Kidney (tissue), 14 donors: Measurements from ENCODE around the gene OR11H6. TPM values are rescaled to one million over a fixed set of nuclear protein-coding genes. Genes with fewer than 3 reads are reported as not detected.
"Not testable (repeated sequence)": the region's sequence is repeated elsewhere in the genome, so short reads cannot be mapped to it uniquely, and the experiment has no call there.

Experiments
- DNase-seq, 5 donors: peaks; one replicate each; pipeline ENCODE4 v3.0.0-alpha.2; 2013 to 2020
- FAIRE-seq: peaks from 2 replicates; lab custom pipeline; 2012; peaks lifted over from hg19 to GRCh38; lab: Jason Lieb, UNC
- H3K27ac ChIP-seq, 2 donors: one replicate each; pipeline ENCODE4 v1.7.0; 2013; ENCODE audit warnings: low read depth in 2 of 2, low read length in 2 of 2, inconsistent platforms in 1 of 2
- H3K27me3 ChIP-seq: one replicate; pipeline ENCODE4 v1.7.1; 2013; ENCODE audit warnings: low read length, inconsistent platforms; ENCODE audit not compliant: control insufficient read depth, insufficient read depth
- H3K36me3 ChIP-seq, 3 donors: one replicate each; pipeline versions ENCODE4 v1.7.0 to v1.7.1; 2013; ENCODE audit warnings: low read length in 3 of 3, control low read depth in 1 of 3, inconsistent platforms in 1 of 3; ENCODE audit not compliant: insufficient read depth in 3 of 3, control insufficient read depth in 2 of 3
- H3K4me1 ChIP-seq, 3 donors: one replicate each; pipeline versions ENCODE4 v1.7.0 to v1.7.1; 2013; ENCODE audit warnings: low read length in 3 of 3, inconsistent platforms in 1 of 3, low read depth in 1 of 3; ENCODE audit not compliant: control insufficient read depth in 2 of 3, insufficient read depth in 2 of 3
- H3K4me3 ChIP-seq, 3 donors: one replicate each; pipeline versions ENCODE4 v1.7.0 to v1.8.1; 2013; ENCODE audit warnings: low read length in 3 of 3, control low read depth in 1 of 3, inconsistent platforms in 1 of 3
- H3K9ac ChIP-seq, 3 donors: one replicate each; pipeline versions ENCODE4 v1.7.0 to v1.7.1; 2013; ENCODE audit warnings: low read length in 3 of 3, control low read depth in 1 of 3, inconsistent platforms in 1 of 3
- H3K9me3 ChIP-seq, 3 donors: one replicate each; pipeline versions ENCODE4 v1.7.0 to v1.7.1; 2013; ENCODE audit warnings: low read length in 3 of 3, control low read depth in 1 of 3, inconsistent platforms in 1 of 3; ENCODE audit not compliant: control insufficient read depth in 2 of 3, insufficient read depth in 1 of 3
- intact Hi-C: fragments of 100-400 bp; cut with DNase I; formaldehyde crosslinking; loops from one replicate; pipeline ENCODE4 v1.11.1; 2022
- polyA plus RNA-seq: library from polyadenylated mRNA; stranded (reverse); fragments of 350-450 nt; fragmentation: Illumina TruSeq; extraction: RNeasy Lipid Tissue Mini Kit (QIAGEN cat#74804); gene quantifications from one replicate; pipeline ENCODE4 v1.2.3, GENCODE V29; 2014; ENCODE audit warnings: low read depth, low replicate concordance; ENCODE audit not compliant: insufficient read depth
- total RNA-seq: library from RNA; stranded (reverse); fragmentation: NEBNext Ultra II Directional; extraction: Animal tissue kit (Norgen Biotek cat#: 25700); gene quantifications from one replicate; pipeline ENCODE4 v1.2.1, GENCODE V29; 2021
- TF ChIP-seq, protein P1 (sequence below): IDR thresholded peaks from 3 replicates; pipeline ENCODE4 v1.5.1; 2012; ENCODE audit warnings: mild to moderate bottlenecking, moderate library complexity, borderline replicate concordance; ENCODE audit not compliant: insufficient read depth; ENCODE audit errors: extremely low read depth
- donor health status: control.
- donor health status: control.
- donor health status: control.
- donor health status: control.
- donor health status: control.
- donor health status: DM: yes; HTN: yes; CAD: no.
- donor health status: Normal renal cell carcinoma (clear cell type).

OR11H6 gene
- total and polyA plus RNA-seq, 2 donors from 2014 or later: not detected

DNA sequence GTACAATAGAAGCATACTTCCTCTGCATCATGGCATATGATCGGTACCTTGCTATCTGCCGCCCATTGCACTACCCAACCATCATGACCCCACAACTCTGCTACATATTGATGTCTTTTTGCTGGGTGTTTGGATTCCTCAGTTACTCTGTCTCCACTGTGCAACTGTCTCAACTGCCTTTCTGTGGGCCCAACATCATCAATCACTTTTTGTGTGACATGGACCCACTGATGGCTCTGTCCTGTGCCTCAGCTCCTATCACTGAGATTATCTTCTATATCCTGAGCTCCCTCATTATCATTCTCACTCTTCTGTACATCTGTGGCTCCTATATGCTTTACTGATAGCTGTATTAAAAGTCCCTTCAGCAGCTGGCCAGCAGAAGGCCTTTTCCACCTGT is 13.9 kb upstream of the OR11H6 start:
- intact Hi-C loops: no loop called here

DNA sequence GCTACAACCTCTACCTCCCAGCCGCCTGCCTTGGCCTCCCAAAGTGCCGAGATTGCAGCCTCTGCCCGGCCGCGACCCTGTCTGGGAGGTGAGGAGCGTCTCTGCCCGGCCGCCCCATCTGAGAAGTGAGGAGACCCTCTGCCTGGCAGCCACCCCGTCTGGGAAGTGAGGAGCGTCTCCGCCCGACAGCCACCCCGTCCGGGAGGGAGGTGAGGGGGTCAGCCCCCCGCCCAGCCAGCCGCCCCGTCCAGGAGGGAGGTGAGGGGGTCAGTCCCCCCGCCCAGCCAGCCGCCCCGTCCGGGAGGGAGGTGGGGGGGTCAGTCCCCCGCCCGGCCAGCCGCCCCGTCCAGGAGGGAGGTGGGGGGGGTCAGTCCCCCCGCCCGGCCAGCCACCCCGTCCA is 11.1 kb upstream of the OR11H6 start:
- DNase-seq, intact Hi-C loops, H3K9ac ChIP-seq, H3K4me3 ChIP-seq, FAIRE-seq, H3K36me3 ChIP-seq, H3K9me3 ChIP-seq, H3K4me1 ChIP-seq, H3K27me3 ChIP-seq, H3K27ac ChIP-seq: not testable (repeated sequence)

More for the DNA sequence above, 13.9 kb upstream of the OR11H6 start:
- FAIRE-seq (no peak), DNase-seq (no peak)
- Histone ChIP-seq H3K9ac (no peak overlapping the region), H3K27ac (no peak overlapping the region), H3K4me3 (no peak overlapping the region), H3K4me1 (no peaks in the 10 kb centered on the region), H3K9me3 (no peaks in the 10 kb centered on the region), H3K27me3 (no peaks in the 10 kb centered on the region), H3K36me3 (no peaks in the 10 kb centered on the region)
- TF ChIP-seq, protein P1, sequence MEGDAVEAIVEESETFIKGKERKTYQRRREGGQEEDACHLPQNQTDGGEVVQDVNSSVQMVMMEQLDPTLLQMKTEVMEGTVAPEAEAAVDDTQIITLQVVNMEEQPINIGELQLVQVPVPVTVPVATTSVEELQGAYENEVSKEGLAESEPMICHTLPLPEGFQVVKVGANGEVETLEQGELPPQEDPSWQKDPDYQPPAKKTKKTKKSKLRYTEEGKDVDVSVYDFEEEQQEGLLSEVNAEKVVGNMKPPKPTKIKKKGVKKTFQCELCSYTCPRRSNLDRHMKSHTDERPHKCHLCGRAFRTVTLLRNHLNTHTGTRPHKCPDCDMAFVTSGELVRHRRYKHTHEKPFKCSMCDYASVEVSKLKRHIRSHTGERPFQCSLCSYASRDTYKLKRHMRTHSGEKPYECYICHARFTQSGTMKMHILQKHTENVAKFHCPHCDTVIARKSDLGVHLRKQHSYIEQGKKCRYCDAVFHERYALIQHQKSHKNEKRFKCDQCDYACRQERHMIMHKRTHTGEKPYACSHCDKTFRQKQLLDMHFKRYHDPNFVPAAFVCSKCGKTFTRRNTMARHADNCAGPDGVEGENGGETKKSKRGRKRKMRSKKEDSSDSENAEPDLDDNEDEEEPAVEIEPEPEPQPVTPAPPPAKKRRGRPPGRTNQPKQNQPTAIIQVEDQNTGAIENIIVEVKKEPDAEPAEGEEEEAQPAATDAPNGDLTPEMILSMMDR: no peak

DNA sequence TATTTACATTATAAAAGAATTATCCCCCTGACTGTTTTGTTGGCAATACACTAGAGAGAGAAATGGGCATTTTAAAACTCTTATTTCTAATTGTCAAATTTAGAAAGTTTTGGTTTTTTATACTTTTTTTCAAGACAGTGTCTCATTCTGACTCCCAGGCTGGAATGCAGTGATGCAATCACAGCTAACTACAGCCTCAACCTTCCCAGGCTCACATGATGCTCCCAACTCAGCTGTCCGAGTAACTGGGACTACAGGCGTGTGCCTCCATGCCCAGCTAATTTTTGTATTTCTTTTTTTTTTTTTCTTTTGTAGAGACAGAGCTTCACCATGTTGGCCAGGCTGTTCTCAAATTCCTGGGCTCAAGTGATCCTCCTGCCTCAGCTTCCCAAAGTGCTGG is 8.3 kb upstream of the OR11H6 start:
- H3K4me1 ChIP-seq: no peaks in the 10 kb centered on the region
- FAIRE-seq (no peak), DNase-seq (no peak)
- H3K36me3 ChIP-seq: no peaks in the 10 kb centered on the region
- H3K9me3 ChIP-seq: no peaks in the 10 kb centered on the region
- H3K9ac ChIP-seq: no peak overlapping the region
- H3K27me3 ChIP-seq: no peaks in the 10 kb centered on the region
- no peak overlapping the region for H3K27ac ChIP-seq
- no peak overlapping the region for H3K4me3 ChIP-seq
- TF ChIP-seq, protein P1: no peak
- intact Hi-C loops: no loop called here

DNA sequence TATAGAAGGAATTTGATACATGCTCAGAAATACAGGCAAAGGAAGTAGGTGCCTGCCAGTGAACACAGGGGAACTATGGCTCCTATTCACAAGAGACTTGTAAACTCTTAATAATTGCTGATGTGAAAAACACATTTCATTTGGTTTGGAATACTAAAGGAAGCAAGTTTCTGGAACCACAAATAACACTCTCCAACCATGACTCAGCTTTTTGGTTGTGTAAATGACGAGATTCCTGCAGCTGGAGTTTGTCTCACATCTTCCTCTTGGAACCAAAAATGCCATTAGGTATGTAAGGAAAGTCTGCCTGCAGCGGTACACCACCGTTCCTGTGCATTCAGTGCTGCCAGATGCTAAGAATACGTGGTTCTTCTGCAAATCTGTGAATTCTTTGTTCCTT is 4.5 kb upstream of the OR11H6 start:
- no peak for DNase-seq
- FAIRE-seq: no peak
- no peaks in the 10 kb centered on the region for H3K9me3 ChIP-seq
- H3K27me3 ChIP-seq: no peaks in the 10 kb centered on the region
- no peak overlapping the region for H3K4me3 ChIP-seq
- TF ChIP-seq, protein P1: no peak
- intact Hi-C loops: no loop called here
- H3K36me3 ChIP-seq: no peaks in the 10 kb centered on the region
- no peak overlapping the region for H3K27ac ChIP-seq
- no peaks in the 10 kb centered on the region for H3K4me1 ChIP-seq
- no peak overlapping the region for H3K9ac ChIP-seq
